Endothelial cell of umbilical vein (primary cell): Measurements from ENCODE around the gene CTIF.

Source experiments
- CTCF ChIP-seq, 2 donors: IDR thresholded peaks; 1 replicate in 1 of 2; 2 replicates in 1 of 2; pipeline ENCODE4 v1.5.1; 2011; ENCODE audit warnings: low read length in 2 of 2, mild to moderate bottlenecking in 2 of 2, moderate library complexity in 2 of 2, control low read depth in 1 of 2, inconsistent platforms in 1 of 2, low read depth in 1 of 2; ENCODE audit not compliant: insufficient read depth in 1 of 2; ENCODE audit errors: extremely low read depth in 1 of 2
- EZH2 ChIP-seq: IDR thresholded peaks from 2 replicates; pipeline ENCODE4 v1.6.1; 2012; ENCODE audit warnings: borderline replicate concordance, low read depth, mild to moderate bottlenecking, moderate library complexity, low read length, inconsistent platforms; ENCODE audit not compliant: severe bottlenecking
- FOS ChIP-seq: IDR thresholded peaks from 2 replicates; pipeline ENCODE4 v1.6.1; 2011; ENCODE audit warnings: mild to moderate bottlenecking, low read length, moderate library complexity, borderline replicate concordance; ENCODE audit not compliant: insufficient read depth
- JUN ChIP-seq: IDR thresholded peaks from 2 replicates; pipeline ENCODE4 v1.6.1; 2011; ENCODE audit warnings: borderline replicate concordance, low read depth; ENCODE audit not compliant: insufficient read length, insufficient read depth
- MAX ChIP-seq: IDR thresholded peaks from 2 replicates; pipeline ENCODE4 v1.6.1; 2011; ENCODE audit not compliant: insufficient read depth, insufficient read length
- MYC ChIP-seq: IDR thresholded peaks from one replicate; pipeline ENCODE4 v1.6.1; 2011; ENCODE audit warnings: mild to moderate bottlenecking, low read depth, low read length
- POLR2A ChIP-seq: IDR thresholded peaks from 2 replicates; pipeline ENCODE4 v1.6.1; 2012; ENCODE audit warnings: low read depth, mild to moderate bottlenecking, control low read depth, low read length
- POLR2AphosphoS5 ChIP-seq: IDR thresholded peaks from 2 replicates; pipeline ENCODE4 v1.6.1; 2012; ENCODE audit warnings: low read depth, mild to moderate bottlenecking, control low read depth, low read length, moderate library complexity; ENCODE audit not compliant: insufficient read depth

GRCh38 chr18:48592540-48593171, 53.8 kb downstream of the CTIF start:
- no peak for TF ChIP-seq CTCF (IDR thresholded peaks at IDR 0.05; ENCODE audit: extremely low read depth in 1 of 2, insufficient read depth in 1 of 2, low read depth in 1 of 2, low read length in 2 of 2)
- TF ChIP-seq EZH2, result no peak
- TF ChIP-seq POLR2A, result no peak
- TF ChIP-seq MAX, result no peak
- no peak for TF ChIP-seq MYC
- TF ChIP-seq JUN, result no peak
- TF ChIP-seq FOS, result no peak
- TF ChIP-seq POLR2AphosphoS5, result no peak
